ENCODE results near the gene BACH2.
"Not testable (repeated sequence)": the region's sequence is repeated elsewhere in the genome, so short reads cannot be mapped to it uniquely, and the experiment has no call there.

BACH2 gene

DNA sequence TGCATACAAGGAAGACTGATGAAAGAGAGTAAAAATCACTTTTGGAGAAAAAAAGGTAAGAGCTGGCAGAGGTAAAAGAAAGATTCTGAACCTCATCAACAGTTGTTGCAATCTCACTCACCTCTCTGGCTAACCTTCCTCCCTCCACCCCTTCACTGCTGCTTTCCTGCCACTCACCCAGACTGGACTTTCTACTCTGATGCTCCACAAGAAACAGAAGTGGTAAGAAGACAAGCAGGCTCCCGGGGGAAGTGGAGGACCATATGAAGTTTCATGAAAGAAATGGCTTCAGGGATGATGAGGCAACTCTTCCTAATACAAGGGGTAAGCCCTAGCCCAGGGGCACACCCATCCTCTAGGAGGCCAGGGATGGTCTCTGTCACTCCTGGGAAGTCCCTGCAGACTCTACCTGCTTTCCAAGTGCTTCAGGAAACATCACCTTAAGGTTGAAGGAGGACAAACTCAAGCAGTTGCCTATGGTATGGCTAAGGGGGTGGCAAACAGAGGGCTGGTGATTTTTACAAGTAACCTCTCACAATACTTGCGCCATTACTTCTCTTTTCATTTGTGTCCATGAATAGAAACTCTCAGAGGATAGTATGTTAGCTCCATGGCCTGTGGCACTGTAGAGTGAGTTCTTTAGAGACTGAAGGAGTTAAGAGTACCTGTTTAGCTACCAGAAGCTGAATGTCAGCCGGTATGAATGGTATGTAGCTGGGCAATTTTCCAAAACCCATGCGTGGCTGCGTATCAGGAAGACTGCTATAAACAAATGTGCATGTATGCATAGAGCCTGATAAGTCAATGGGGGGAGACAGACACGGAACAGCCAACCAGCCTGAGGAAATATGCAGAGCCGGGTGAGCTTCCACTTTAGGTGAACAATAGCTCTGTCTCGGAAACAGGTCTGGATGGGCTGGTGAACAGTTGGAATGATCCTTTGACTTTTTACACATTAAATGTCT is 112.0 kb downstream of the BACH2 start:
- DNase-seq (ENCODE audit: low spot score) = no peak

DNA sequence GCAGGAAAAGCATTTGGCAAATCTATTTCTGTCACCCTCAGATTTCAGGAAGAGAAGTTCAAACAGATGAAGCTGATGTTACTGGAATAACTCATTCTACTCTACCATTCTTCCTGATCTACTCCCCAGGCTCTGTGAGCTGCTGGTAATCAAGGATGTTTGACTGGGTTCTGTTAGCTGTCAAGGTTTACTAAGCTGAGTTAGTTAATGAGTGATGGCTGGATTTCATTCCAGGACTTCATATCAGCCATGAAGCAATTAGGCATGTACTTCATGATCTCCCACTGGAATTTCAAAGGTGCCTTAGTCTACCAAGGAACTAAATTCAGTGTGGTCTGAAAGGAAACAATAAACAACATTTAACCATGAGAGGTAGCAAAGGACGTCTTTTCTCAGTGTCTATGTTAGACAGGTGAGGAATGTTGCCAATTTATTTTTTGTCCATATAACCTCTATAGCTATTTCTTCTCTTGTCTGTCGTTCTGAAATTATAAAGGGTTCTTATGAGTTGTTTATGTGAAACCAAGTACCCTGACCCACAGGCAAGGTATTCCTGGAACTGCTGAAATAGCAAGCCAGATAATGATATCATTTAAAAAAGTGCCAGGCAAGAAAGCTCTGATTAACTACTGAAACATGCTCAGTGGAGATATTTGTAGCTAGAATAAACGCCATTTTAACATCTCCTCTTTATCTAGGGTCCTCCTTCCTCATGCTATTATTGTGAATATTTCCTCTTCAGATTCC is 112.9 kb downstream of the BACH2 start:
- peak; percentile 72 for DNase-seq (ENCODE audit: low spot score)

DNA sequence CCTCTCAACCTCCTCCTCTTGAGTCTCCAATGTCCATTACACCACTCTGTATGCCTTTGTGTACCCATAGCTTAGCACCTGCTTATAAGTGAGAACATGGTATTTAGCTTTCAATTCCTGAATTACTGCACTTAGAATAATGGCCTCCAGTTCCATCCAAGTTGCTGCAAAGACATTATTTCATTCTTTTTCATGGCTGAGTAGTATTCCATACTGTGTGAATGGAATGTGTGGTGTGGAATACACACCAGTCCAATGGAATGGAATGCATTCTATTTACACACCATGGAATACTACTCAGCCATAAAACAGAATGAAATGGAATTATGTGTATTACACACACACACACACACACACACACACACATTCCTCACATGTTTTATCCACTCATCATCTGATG is 116.1 kb downstream of the BACH2 start:
- no peak for DNase-seq (ENCODE audit: low spot score)

DNA sequence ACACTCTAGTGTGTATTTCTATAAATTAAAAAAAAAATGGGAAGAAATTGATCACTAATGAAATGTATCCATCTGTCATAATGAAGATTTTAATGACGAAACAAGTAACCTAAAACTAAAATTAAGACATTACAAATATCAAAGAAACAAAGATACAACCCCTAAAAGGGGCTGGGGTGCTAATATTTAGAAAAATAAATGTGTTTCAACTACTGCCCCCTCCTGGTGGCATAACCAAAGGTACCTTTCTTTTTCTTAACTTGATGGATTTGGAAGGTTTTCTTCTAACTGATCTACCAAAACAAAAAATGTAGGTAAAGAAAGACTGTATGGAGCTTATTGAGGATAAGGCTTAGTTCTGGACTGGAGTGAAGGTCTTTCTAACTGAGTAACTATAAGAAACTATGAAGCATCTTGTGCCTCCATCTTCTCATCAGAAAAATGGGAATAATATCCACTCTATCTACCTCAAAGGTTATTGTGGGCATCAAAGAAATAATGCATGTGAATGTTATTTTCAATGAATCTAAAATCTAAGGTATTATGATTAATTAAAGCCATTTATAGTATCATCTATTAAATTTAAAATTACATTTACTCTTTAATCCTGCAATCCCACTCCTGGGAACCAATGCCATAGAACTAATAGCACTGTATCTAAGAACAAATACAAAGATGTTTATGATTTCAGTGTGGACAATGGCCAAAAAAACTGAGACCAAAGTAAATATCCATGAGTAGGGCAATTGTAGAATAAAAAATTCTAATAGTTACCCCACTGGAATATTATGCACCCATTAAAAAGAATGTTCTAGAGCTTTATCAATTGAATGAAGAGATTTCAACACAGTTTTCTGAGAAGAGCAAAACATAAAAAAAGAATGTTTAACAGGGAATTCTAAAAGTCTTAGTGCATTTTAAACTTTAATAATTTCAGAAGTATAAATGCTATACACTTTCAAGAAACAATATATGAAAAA is 117.2 kb downstream of the BACH2 start:
- DNase-seq (ENCODE audit: low spot score) = no peak

DNA sequence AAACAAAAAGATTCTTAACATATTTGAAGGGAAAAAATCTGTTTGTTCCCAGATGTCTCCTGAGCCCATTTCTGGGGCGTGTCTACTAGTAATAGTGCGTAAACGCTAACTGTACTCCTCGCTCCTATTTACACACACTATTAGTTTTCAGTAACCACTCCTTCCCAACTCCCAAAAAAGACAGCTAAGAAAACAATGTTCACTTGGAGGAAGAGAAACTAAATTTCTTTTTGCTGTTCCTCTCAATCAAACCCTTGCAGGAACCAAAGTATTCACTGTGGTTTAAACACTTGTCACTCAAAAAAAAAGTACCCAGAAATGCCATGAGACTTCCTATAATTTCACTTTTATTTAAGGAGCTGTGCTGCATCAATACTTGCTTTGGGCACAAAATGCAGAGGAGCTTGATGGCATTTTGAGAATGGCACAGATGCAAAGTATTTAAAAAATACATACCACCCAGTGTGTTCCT is 118.2 kb downstream of the BACH2 start:
- DNase-seq (ENCODE audit: low spot score) = no peak

DNA sequence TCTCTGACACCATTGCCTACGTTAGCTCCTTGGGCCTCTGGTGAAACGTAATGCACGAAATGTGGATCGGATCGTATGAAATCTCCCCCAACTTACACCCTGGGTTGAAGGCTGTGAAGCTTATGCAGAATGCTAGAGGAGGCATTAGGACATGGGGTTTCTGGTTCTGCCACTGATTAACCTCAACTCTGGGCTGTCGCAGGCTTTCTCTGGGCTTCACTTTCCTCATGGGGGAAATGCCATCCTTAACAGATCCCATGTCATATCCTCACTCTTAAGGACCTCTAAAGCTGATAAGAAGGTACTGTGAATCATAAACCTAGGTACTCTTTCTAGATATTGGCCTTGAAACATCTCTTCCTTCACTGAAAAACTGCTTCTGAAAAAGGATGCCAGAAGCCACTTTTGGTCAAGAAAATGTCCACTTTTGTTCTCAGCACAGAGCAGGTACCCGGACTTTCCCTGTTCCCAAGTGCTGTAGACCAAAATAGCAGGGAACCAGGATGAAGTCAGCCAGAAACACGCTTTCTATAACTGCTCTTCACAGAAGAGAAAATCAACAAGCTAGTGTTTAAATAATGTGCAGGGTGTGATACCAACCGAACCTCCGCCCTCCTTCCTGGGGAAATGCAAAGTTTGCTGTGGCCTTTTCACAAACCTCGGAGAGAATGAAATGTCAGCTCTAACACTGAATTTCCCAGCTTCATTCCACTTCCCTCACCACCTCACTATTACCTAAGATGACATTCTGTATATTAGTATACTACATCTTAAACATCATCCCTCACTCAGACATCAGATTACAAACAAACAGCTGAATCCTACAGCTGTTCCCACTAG is 118.9 kb downstream of the BACH2 start:
- no peak for DNase-seq (ENCODE audit: low spot score)

DNA sequence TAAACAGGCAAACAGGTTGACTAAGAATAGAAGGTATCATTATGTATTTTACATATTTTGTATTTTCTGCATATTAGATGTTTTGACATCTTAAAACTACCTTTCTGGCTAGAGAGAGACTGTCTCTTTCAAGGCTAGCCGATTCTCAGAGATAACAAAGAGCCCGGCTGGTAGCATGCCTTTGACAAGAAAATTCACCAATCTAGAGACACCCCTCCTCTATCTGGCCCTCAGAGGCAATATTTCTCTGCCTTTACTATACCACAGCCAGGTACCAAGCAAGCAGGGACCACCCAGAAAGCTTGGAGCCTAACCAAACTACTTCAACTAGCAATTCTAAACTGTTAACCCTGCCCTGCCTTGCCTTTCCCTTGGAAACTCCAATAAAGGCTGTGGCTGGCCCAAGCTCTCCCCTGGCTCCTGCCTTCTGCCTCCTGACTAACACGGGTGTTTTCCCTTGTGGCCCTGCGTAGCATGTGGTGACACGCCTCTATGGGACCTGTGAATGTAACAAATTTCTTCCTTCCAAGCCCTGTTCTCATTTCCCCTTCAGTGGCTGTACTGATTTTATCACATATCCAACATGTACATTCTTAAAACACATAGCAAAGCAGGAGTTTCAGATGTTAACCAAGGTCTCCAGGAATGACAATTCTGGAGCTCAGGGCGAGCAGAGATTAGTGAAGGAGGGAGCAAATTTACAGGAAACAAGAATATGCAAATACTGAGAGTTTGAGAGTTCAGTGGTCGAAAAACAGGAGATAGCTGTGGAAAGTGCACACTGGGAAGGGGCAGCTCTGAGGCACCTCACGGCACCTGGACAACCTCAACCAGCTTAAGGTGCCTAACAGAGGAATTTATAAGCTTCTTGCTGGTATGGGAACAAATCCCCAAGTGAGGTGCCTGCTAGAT is 120.8 kb downstream of the BACH2 start:
- no peak for DNase-seq (ENCODE audit: low spot score)

DNA sequence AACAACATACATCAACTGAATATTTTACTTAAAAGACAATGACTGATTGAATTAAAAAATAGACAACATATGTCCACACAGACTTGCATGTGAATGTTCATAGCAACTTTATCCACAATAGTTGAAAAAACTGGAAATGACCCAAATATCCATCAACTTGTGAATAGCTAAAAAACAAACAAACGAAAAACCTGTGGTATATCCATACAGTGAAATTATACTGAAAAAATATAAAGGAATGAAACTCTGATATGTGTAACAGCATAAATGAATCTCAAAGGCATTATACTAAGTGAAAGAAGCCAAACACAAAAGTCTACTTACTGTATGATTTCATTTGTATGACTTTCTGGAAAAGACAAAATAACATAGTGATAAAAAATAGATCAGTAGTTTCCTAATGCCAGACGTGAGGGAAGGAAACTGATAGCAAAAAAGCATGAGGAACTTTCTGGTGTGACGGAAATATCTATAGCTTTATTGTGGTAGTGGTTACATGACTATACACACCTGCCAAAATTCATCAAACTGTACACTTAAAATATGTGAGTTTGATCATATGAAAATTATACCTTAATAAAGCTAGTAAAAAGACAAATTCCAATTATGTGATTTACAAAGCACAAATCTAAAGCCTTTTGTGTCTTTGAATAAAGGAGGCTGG is 123.2 kb downstream of the BACH2 start:
- no peak for DNase-seq (ENCODE audit: low spot score)

DNA sequence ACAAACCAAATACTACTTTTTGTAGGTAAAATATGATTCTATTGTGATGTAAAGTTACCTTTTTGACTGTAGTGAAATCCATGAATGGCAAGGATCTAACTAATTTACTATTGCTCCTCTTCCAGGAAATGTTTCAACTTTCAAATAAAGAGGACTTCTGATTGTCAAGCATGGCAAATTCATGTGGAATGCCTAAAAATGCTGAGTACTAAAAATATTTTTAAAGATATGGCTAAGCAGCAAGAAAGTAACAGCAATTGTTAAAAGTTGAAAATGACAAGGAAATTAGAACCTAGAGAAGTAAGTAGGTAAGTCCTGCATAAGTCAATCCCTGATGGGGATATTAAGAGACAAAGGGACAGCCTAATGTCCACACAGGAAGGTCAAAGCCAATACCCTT is 126.0 kb downstream of the BACH2 start:
- no peak for DNase-seq (ENCODE audit: low spot score)

DNA sequence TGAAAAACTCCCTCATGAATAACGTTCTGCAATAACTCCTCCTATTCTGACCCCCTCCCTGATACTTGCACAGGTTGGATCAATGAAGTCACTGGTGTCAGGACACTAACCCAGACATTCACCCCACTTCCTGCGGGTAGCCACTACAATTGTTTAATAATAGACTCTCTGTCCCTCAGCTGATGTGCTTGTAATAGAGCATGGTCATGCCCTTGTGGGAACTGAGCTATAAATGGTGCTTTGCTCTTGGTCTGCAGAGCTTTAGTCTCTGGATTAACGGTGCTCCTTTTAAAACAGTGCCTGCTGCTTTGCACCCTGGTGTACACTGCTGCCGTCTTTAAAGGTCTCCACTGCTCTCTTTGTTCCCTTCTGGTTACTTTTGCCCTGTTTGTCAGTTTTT is 127.3 kb downstream of the BACH2 start:
- DNase-seq (ENCODE audit: low spot score) = no peak

DNA sequence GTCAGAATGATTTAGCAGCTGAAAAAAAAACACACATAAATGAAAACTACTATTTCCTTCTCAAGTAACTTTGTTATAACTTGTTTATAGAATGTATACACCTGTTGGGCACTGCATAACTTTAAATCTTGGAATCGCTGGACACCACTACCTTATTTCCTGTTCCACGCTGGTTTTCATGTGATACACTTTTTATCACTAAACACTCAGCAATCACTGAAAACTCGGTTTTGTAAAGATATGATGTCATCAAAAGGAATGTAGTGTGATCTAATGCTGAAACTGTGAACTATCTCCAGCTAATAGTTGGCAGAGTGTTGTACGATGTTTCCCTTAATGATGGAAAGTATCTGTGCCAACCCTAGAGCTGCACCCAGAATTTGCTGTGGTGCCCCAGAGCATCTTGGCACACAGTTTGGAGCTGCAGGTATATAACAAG is 127.9 kb downstream of the BACH2 start:
- no peak for DNase-seq (ENCODE audit: low spot score)

DNA sequence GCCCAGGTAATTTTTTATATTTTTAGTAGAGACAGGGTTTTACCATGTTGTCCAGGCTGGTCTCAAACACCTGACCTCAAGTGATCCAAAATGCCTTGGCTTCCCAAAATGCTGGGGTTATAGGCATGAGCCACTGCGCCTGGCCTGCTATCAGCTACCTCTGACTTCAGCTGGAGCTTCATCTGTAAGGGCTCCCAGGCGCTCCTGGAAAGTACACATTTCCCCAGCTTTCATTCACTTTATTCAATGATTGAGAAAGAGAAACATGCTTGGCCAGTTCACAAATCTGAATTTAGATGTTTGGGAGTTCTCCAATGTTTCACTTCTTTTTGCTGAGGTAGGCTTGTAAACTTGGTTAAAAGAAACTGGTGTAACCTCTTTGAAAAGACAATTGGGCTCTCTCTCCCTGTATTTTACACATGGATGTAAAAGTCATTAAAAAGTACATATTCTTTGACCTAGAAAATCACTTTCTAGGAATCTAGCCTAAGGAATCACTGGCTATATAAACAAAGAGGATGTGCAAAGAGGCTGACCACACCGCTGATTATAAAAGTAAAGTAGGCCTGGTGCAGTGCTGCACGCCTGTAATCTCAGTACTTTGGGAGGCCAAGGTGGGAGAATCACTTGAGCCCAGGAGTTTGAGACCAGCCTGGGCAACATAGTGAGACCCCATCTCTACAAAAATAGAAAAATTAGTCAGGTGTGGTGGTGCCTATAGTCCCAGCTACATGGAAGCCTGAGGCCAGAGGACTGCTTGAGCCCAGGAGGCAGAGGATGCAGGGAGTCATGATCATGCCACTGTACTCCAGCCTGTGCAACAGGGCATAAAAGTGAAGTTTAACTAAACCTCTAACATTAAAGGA is 128.9 kb downstream of the BACH2 start:
- DNase-seq (ENCODE audit: low spot score) = no peak

DNA sequence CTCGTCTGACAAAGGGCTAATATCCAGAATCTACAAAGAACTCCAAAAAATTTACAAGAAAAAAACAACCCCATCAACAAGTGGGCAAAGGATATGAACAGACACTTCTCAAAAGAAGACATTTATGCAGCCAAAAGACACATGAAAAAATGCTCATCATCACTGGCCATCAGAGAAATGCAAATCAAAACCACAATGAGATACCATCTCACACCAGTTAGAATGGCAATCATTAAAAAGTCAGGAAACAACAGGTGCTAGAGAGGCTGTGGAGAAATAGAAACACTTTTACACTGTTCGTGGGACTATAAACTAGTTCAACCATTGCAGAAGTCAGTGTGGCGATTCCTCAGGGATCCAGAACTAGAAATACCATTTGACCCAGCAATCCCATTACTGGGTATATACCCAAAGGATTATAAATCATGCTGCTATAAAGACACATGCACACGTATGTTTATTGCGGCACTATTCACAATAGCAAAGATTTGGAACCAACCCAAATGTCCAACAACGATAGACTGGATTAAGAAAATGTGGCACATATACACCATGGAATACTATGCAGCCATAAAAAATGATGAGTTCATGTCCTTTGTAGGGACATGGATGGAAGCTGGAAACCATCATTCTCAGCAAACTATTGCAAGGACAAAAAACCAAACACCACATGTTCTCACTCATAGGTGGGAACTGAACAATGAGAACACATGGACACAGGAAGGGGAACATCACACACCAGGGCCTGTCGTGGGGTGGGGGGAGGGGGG is 130.3 kb downstream of the BACH2 start:
- not testable (repeated sequence) for DNase-seq (ENCODE audit: low spot score)

DNA sequence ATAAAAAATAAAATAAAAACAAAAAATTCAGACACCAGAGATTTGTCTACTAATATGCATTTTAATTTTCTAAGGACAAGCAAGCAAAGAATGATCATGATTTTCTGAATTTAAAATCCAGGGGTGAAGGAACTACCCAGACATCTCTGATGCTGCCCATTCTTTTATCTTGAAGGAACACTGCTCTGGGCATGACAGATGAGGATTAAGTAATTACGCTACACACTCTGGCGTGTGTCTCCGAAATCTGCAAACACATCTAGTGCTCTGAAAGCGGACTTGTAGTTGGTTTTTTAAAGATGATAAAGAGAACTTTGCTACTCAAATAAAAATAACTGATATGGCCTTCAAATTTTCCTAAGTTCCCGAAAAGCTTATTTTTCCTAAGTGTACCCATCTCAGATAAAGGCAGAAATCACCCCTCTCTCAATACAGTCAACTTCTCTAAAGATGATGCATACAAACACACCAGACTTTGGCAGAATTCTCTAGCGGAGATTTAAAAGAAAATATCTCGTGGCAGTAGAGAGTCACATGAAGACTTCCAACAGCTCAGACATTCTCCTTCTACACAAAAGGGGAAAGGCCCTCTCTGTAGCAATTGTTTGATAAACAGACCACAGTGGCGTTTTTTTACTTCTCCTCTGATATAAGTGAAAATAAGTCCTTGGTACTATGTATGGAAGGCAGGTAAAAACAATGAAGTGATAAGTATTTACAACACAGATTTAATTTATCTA is 133.8 kb downstream of the BACH2 start:
- DNase-seq (ENCODE audit: low spot score) = no peak

DNA sequence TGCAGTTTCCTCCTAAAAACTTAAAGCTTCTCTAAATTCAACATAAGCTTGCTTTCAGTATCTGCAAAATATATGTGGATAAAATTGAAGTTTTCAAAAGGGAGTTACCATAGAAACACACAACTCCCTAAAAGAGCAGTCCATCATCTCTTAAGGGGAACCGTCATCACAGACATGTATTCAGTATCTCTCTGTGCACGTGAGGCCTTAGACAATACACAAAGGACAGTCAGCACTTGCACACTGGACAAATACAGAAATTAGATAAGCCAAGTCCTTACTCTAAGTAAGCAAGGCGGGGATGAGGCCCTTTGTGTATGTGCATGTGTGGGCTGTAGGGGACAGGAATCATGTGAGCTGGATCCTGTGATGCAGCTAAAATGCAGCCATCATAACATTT is 136.6 kb downstream of the BACH2 start:
- DNase-seq (ENCODE audit: low spot score) = peak; percentile 53

DNA sequence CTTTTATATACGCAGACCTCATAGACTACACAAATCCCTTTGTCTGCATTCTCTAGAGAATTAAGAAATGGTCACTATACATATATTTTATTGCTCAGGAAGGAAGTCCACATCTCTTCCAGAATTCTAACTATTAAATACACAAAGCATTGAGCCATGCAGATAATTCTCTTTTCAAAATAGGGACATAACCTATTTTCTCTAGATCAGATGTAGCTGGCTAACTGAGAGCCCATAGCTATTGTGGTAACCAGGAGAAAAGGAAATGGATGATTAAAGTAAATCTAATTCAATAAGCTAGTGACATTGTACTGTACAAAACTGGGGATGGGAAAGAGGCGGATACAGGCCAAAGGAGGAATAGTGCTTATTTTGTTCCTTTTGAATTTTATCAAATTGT is 137.2 kb downstream of the BACH2 start:
- no peak for DNase-seq (ENCODE audit: low spot score)

All from SK-N-DZ (cell line).